ENCODE data around the gene CFL2.
"Not testable (repeated sequence)": the region's sequence is repeated elsewhere in the genome, so short reads cannot be mapped to it uniquely, and the experiment has no call there.

Gene CFL2

GRCh38 chr14:34711169-34711568 is 3.2 kb downstream of the CFL2 start:
- no peak for DNase-seq

DNA sequence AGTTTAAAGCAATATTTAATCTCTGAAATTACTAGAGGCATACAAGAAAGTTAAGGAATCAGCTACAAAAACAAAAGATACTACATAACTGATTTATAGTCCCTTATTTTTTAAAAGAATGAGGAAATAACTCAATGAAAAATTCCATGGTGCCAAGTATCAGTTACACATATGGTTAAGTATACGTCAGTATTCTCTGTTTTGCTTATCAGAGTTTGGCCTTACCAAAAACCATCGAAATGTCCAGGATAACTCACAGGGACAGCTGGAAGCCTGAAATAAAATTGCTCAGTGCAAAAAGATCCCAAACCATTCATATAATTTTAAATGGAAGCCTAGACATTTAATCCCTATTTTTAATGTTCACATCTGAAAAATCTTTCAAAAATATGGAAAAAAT is 3.6 kb downstream of the CFL2 start:
- DNase-seq: no peak

GRCh38 chr14:34710006-34710405 is 4.4 kb downstream of the CFL2 start:
- no peak for DNase-seq

DNA sequence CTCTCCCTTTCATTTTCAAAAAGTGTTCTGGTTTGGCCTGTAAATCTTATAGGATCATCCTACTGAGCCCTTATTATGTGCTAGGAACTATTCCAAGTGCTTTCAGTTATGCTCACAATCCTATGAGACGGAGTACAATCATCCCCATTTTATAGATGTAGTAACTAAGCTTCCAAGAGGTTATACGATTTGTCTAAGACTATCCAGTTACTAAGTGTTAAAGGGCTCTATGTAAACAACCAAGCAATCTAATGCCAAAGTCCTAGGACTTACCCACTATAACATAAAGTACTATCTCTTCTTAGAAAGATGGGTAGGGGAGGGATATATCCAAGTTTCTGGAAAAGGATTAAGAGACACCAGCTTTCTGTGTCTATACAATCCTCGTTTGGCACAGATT is 6.7 kb downstream of the CFL2 start:
- no peak for DNase-seq

- no peak for DNase-seq
These were observed 12.6 kb downstream of the CFL2 start for GRCh38 chr14:34701808-34702207.

DNA sequence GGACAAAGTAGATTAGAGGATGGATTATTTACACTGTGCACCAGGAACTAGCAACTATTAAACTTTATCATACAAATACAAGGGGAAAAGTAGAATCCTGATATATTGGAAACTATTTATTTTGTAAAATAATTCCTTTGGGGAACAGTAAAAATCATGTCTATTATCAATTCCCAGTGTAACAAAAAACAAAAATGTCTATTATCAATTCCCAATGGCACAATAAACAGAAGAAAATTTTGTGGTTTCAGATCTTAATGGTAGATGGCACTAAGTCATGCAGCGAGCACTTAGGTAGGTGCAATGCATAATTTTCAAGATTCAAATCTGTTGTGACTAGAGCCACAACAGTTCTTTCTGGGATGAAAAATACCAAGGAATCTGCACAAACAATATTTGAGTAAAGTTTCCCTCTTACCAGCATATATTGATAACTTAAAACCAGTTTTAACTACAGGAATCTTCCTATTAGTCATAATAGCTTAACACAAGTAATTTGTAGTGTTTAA is 13.7 kb downstream of the CFL2 start:
- no peak for DNase-seq

- DNase-seq: no peak
These were observed 14.3 kb downstream of the CFL2 start for GRCh38 chr14:34699873-34700621.

DNA sequence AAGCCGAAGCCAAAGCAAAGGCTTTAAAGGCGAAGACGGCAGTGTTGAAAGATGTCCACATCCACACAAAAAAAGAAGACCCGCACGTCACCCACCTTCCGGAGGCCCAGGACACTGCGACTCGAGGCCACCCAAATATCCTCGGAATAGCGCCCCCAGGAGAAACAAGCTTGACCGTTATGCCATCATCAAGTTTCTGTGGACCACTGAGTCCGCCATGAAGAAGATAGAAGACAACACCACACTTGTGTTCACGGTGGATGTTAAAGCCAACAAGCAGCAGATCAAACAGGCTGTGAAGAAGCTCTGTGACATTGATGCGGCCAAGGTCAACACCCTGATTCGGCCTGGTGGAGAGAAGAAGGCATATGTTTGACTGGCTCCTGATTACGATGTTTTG is 20.2 kb downstream of the CFL2 start:
- DNase-seq: not testable (repeated sequence)

- DNase-seq: no peak
These were observed 21.0 kb downstream of the CFL2 start for GRCh38 chr14:34693228-34693939.

- DNase-seq: no peak
These were observed 21.5 kb downstream of the CFL2 start for GRCh38 chr14:34692898-34693227.

- DNase-seq: no peak
These were observed 22.0 kb downstream of the CFL2 start for GRCh38 chr14:34692348-34692747.

- DNase-seq: no peak
These were observed 23.2 kb downstream of the CFL2 start for GRCh38 chr14:34691206-34691605.

GRCh38 chr14:34688470-34689206 is 25.8 kb downstream of the CFL2 start:
- DNase-seq: no peak

DNA sequence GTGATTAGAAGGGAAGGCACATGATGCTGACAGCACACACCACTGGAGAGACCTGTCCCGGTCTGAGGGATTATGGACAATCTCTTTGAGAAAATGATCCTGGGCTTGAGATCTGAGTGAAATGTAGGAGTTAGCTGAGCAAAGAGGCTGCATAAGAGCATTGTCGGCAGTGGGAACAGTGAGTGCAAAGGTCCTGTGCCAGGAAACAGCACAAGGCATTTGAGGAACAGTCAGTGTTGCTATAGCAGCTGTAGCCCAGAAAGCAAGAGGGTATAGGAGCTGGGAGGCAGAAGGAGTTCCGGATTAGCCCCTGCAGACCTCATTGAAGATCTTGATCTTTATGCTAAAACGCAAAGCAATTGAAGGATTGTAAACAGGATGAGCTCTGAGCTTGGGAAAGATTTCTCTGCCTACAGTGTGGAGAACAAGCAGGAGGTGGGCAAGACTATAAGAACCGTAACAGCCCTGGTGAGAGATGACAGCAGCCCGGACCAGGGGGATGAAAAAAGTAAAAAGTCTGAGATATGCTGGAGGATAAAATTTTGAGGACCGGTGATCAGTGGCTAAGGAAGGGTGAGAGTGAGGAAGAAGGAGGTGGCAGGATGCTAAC is 28.5 kb downstream of the CFL2 start:
- no peak for DNase-seq

- no peak for DNase-seq
These were observed 29.8 kb downstream of the CFL2 start for GRCh38 chr14:34684578-34684977.

DNA sequence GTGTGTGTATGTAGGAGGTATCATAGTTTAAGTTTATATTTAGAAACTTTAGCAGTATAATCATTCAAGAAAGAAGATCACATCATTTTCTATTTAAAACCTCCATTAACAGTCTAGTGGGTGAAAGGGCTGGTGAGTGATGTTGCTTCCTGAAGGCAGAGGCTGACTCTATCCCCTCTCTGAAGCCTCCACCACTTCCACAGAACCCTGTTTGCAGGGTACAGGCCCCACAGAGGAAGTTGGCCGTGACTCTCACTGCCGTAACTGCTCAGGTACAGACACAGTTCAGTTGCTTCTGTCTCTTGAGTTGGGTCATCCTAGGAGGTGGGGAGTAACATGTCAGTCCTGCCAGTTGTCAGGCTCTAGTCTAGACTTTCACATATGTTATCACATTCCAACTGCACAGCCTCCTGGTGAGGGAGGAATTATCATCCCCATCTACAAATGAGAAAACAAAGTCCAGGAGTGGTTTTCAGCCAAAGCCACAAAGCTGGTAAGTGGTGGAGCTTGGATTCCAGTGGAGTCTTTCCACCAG is 31.5 kb downstream of the CFL2 start:
- DNase-seq: no peak

DNA sequence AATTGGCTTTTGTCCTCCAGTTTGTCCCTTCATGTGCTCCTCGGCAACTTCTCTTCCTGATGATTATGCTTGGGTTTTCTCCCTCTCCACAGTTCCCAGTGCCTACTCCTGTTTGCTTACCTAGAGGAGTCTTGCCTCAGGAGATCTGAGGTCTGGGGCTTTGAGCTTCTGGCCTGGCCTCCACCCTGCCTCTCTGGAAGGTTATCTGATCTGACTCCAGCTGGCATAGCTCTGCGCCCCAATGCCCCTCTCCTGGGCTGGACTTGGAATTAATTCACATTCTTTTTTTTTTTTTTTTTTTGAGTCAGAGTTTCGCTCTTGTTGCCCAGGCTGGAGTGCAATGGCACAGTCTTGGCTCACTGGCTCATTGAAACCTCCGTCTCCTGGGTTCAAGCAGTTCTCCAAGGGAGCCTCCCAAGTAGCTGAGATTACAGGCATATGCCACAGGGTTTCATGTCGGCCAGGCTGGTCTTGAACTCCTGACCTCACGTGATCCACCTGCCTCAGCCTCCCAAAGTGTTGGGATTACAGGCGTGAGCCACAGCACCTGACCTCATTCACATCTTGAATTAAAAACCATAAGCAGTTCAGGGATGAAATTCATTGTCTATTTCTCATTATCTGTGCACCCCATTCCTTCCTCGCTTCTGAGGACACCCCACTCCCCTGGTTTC is 33.5 kb downstream of the CFL2 start:
- DNase-seq: no peak

DNA sequence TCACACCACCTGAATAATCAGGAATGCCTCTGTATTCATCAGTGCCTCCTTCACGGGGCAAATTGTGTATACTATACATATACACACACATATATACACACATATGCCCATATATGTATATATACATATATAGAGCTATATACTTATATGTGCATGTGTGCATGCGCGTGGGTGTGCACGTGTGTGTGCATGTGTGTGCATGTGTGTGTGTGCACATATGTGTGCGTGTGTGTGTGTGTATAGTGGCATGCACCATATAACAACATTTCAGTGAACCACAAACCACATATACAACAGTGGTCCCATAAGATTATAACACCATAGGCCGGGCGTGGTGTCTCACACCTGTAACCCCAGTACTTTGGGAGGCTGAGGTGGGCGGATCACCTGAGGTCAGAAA is 35.7 kb downstream of the CFL2 start:
- no peak for DNase-seq

- DNase-seq: no peak
These were observed 36.1 kb downstream of the CFL2 start for GRCh38 chr14:34678306-34678705.

DNA sequence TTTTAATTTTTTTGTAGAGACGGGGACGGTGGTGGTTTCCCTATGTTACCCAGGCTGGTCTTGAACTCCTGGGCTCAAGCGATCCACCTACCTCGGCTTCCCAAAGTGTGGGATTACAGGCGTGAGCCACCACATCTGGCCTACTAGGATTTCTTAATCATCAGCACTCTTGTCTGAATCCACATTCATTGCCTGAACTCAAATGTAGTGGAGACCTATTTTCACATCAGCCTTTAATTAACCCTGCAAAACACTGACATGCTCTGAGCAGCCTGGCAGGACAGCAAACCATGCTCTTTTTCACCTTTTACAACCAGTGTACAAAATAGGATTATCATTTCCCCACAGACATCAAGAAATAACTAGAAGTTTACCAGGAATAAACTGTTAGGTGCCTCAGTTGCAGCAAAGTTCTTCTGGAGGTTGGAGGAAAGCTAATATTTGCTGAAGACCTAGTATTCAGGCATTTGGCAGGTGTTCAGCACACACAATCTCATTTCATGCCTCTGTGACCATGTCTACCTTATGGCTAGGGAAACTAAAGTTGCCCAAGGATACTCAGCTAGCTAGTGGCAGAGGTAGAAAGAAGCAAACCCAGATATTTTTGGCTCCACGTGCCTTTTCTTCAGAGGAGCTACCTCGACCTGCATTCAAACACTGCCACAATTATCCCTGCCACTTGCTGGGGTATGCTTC is 37.7 kb downstream of the CFL2 start:
- no peak for DNase-seq

GRCh38 chr14:34673702-34674101 is 40.7 kb downstream of the CFL2 start:
- DNase-seq: no peak

DNA sequence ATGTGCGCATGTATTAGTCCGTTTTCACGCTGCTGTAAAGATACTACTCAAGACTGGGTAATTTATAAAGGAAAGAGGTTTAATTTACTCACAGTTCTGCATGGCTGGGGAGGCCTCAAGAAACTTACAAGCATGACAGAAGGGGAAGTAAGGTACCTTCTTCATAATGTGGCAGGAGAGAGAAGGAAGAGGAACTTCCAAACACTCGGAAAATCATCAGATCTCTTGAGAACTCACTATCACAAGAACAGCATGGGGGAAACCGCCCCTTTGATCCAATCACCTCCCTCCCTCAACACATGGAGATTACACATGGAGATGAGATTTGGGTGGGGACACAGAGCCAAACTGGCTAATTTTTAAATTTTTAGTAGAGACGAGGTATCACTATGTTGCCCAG is 42.7 kb downstream of the CFL2 start:
- DNase-seq: no peak
